ENCODE results near the gene GPR25.

The GPR25 gene

DNA sequence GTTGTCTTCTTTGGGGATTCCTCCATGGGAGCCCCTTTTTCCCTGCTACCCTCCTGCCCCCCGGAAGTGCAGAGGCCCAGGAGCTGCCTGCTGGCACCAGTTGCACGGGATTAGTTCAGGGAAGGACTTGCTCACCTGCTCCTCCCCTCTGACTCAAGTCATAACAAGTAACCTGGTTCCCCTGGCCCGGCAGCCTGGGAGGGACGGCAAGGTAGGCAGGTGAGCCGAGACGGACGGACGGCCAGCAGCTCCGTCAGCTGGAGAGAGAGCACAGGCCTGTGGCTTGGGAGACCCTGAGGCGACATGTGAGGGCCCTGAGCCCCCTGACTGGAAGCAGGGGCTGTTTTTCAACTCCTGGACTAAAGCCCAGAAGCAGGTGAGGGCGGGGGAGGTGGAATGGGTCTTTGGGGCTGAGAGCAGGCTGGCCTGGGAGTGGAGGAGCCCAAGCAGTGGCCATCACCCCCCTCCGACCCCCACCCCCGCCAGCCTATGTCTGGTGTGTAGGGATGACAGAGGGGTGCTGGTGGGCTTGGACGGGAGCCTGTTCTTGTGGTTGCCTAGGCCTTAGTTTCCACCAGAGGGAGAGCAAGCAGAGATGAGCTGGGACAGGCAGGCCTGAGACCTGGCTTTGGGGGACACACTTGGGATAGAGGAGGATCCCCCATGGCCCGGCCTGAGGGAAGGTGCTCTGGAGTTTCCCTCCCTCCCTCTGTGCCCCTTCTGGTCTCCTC, 22.1 kb downstream of the GPR25 start, which contains the start of gene INAVA:
Gene INAVA (plus strand): TSS at position 189 of the 731 bp plus-strand sequence. CDS start 3,501 bp downstream, outside the sequence.
- no peak for DNase-seq (ENCODE audit: low read depth in 2 of 2, low spot score in 1 of 2)

DNA sequence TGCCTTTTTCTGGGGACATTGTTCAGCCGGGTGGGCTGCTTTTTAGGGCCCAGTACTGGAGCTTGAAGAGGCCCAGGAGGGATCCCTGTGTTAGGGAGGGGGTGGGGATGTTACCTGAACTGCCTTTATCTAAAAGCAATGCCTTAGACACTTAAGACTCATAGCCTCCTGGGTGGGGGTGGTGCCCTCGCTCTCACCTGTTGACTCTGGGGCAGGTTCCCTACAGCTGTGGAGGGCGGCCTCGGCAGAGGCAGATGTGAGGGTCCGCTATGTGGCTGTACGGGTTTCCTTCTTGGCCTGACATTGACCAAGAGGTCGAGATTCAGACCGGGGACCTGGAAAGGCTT, 22.6 kb downstream of the GPR25 start:
- DNase-seq (ENCODE audit: low read depth in 2 of 2, low spot score in 1 of 2) = no peak

DNA sequence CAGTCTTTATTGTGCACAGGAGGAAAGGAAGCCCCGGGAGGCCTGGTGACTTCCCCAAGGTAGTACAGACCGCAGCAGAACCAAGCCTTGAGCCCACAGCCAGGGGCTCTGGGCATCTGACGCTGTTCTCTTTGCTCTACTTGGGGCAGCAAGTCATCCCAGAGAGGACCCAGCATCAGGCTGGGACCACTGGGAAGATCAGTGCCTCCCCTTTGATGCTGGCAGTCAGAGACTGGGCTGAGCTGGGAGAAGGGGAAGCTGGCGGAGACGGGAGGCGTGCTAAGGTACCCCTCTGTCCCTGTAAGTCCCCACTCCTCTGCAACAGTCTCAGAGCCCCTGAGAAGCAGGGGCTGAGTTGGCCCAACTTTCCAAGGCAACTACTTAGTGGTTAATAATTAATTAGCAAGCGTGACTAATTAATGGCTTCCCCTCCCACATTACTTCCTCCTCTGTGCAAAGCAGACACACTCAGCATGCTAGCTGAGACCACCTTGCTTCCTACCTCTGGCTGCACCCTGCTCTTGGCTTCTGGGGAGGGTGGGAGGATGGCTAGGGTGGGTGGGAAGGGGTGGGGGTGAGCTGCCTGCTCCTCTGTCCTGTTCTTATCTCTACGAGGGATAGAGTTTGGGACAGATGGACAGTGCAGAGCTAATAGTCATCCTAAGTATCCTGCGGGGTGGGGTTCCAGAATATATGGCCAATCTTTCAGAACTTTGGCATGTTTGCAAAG, 23.2 kb downstream of the GPR25 start:
- no peak for DNase-seq (ENCODE audit: low read depth in 2 of 2, low spot score in 1 of 2)

DNA sequence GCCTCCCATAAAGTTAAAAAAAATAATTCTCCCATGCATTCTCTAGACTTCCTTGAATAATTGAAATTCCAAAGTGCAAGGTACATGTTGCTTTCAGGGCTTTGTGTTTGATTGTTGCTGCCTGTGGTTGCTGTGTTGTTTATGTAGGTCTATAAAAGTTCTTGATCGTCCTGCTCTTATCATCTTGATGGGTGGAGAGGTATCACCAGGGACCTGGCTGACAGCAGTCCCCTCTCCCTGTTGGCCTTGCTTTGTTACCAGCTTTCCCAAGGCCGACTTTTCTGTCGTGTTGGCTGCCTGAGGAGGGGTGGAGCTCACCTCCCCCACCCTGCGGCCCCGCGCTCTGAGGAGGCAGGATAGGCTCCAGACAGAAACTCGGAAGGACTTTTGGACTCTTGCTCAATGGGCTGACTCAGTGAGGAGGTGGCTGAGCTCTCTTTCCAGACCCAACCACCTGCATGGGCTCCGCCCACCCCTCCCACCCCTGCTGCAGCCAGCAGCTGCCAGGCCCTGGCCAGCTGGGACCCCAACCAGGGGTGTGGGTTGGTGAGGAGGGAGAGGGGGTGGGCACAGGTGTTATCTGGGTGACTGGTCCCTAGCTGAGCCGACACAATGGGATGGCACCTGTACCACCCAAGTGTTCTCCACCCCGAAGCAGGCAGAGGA, 23.9 kb downstream of the GPR25 start:
- no peak for DNase-seq (ENCODE audit: low read depth in 2 of 2, low spot score in 1 of 2)

DNA sequence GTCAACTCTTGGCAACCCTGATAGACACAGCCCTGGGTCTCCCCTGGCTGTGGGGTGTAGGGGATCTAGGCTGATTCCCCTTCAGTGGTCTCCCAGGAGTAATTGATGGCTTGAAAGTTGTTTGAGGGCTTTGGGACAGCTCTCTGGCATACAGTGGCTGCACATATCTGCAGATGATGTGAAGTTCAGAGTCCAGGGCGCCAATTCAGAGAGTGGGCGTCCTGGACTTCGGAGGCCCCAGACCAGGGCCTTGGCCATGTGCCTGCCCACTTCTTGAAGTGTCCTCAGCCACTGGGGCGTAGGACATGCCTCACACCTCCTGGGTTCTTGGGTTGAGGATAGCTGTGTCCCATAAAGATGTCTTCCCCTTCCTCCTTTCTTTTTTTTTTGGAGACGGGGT, 24.5 kb downstream of the GPR25 start:
- DNase-seq (ENCODE audit: low read depth in 2 of 2, low spot score in 1 of 2) = no peak

DNA sequence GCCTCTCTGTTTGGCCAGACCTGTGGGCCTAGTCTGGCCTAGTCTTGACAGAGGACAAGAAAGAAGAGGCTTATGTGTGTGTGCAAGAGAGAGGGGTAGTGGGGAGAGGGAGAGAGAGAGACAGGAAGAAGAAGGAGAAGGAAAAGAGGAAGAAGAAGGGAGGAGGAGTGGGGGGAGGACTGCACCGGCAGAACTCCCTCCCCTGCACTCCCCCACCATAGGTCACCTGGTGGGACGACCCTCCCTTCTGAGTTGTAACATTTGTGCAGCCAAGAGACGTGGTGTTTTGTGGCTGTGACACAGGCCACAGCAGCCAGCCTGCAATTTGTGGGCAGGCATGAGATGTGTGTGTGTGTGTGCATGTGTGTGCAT, 26.2 kb downstream of the GPR25 start:
- no peak for DNase-seq (ENCODE audit: low read depth in 2 of 2, low spot score in 1 of 2)

DNA sequence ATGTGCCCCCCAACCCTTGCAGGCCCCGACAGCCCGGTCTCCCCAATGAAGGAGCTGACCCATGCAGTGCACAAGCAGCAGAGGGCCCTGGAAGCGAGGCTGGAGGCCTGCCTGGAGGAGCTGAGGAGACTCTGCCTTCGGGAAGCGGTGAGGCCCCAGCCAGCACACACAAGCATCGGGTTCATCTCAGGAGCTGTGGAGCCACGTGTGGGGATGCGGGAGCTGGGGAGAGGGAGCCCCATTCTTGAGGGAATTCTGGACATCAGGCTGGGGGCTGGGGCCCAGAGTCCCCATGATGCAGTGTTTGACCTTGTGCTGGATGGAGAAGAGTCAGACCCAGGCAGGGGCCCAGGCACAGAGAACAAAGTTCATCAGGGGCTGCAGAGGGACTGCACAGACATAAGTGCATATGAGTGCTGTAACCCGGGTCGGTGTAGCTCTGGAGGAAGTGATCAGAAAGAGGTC, 26.7 kb downstream of the GPR25 start:
- no peak for DNase-seq (ENCODE audit: low read depth in 2 of 2, low spot score in 1 of 2)

DNA sequence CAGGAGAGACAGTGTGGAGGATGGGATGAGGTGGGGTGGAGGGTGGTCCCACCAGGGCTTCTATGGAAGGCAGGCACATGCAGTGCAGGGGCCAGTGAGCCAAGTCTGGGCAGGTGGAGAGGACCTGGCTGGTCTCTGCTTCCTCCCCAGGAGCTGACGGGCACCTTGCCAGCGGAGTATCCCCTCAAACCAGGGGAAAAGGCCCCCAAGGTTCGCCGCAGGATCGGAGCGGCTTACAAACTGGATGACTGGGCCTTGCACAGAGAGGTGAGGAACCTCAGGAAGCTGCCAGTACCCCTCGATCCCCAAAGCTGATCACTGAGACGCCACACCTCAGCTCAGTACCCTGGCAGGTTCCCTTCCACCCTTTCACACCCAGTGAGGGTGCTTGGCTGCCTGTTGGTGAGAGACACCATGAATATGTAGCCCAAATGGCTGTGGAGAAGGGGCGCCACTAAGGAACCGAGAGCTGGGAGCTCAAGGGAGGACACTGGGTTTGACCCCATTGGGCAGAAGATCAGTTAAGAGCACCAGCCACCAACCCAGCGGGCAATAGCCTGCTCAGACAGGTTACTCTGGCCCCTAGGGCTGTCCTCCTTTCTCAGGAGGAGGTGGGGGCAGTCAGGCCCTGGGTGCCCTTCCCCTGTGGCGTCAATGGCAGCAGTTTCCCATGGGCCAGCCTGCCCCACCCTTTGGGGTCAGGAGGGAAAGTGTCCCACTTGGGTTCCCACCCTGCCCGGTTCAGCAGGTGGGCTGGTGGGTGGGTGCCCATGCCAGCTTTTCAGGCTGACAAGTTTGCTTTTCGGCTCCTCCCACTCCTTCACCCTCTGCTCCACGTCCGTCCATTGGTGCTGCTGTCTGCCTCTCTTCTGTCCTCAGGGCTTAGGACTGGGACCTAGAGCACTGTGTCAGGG, 27.4 kb downstream of the GPR25 start:
- DNase-seq (ENCODE audit: low read depth in 2 of 2, low spot score in 1 of 2) = no peak

DNA sequence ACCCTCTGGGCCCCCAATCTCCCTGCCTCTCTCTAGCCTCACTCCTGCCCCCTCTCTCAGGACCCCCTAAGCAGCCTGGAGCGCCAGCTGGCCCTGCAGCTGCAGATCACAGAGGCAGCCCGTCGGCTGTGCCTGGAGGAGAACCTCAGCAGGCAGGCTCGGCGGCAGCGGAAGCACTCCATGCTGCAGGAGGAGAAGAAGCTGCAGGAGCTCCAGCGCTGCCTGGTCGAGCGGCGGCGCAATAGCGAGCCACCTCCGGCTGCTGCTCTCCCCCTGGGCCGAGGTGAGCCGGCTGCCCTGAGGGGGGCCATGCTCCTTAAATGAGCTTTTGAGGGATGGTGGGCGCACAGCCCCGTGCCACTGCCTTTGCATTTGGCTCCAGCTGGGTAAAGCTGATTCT, 28.1 kb downstream of the GPR25 start:
- DNase-seq (ENCODE audit: low read depth in 2 of 2, low spot score in 1 of 2) = no peak

DNA sequence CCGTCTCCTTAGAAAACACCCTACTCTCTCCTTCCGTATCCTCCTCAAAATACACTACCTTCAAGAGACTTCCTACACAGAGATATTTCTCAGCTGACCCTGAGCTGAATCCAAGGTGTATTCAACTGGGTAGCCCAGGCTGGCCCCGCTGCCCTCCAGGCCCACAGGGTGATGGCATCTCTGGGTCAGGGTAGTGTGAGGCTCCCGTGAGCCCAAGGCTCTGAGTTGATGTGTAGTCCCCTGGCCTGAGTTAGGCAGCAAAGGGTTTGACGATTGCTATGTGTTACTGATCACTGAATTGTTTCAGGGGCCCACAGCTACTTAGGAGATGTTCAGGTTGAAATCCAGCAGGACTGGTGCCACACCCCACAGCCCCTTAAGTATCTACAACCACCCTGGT, 28.6 kb downstream of the GPR25 start:
- DNase-seq (ENCODE audit: low read depth in 2 of 2, low spot score in 1 of 2) = no peak

DNA sequence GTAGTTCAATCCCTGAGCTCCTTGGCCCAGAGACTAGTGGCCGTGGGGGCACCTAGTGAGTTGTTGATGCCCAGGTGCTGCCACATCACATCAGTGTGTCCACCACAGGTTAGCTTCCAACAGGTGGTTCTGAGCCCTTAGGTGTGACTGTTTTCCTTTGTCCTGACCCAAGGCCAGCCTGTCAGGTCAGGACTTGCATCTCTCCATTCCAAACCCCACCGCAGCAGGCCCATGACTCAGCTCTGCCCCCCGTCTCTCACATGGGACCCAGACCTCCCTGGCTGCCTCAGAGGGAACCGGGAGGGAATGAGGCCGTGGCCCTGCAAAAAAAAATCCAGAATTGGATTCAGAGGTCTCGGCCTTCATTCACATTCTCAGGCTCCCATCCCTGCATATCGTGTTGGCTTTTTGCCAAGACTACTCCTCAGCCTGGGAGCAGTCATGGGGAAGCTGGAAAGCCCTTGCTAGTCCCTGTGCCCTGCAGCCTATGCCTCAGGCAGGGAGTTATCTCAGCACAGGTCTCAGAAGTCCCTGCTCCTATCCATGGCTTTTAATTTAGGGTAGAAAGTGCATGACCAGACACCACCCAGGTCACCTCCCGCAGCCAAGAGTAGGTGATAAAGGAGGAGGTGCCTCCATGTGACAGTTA, 29.1 kb downstream of the GPR25 start:
- no peak for DNase-seq (ENCODE audit: low read depth in 2 of 2, low spot score in 1 of 2)

DNA sequence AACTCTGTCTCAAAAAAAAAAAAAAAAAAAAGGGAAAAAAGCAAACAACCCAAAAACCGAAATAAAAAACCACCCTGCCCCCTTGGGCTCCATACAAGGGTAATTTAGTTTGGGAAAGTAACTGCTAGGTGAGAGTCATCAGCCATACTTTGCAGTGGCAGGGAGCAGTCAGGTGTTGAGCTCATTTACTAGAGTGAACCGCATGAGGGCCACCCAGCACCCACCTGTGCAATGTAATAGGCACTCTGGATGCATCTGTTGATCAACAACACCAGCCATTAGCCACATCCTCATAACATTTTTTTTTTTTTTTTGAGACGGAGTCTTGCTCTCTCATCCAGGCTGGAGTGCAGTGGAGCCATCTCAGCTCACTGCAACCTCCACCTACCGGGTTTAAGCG, 31.0 kb downstream of the GPR25 start:
- DNase-seq (ENCODE audit: low read depth in 2 of 2, low spot score in 1 of 2) = no peak

DNA sequence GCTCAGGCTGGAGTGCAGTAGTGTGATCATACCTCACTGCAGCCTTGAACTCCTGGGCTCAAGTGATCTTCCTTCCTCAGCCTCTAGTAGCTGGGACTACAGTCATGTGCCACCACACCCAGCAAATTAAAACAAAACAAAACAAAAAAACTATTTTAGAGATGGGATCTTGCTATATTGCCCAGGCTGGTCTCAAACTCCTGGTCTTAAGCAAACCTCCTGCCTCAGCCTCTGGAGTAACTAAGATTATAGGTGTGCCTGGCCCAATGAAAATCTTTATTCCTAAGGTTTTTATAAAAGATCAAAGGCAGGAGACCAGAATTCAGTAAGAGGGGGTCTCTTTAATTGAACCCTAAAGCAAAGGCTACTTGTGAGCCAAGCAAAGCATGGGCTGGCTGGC, 32.0 kb downstream of the GPR25 start:
- DNase-seq (ENCODE audit: low read depth in 2 of 2, low spot score in 1 of 2) = no peak

DNA sequence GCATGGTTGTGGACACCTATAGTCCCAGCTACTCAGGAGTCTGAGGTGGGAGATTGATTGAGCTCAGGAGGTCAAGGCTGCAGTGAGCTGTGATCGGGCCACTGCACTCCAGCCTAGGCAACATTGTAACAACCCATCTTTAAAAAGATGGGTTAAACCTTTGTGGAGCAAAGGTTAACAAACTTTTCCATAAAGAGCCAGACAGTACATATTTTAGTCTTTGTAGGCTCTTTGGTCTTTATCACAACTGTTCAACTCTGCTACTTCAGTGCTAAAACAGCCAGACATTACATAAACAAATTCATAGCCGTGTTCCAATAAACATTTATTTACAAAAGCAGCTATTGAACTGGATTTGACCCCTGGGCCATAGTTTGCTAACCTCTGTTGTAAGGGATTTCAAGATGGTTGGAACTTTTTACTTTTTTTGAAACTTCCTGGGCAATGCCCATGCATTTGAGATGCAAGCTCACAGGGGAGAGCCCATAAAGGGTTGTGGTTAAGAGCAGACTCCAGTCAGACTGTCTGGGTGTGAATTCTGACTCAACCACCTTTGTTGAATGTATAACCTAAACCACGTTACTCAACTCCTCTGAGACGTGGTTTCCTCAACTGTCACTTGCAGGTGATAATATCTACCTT, 32.8 kb downstream of the GPR25 start:
- DNase-seq (ENCODE audit: low read depth in 2 of 2, low spot score in 1 of 2) = no peak

DNA sequence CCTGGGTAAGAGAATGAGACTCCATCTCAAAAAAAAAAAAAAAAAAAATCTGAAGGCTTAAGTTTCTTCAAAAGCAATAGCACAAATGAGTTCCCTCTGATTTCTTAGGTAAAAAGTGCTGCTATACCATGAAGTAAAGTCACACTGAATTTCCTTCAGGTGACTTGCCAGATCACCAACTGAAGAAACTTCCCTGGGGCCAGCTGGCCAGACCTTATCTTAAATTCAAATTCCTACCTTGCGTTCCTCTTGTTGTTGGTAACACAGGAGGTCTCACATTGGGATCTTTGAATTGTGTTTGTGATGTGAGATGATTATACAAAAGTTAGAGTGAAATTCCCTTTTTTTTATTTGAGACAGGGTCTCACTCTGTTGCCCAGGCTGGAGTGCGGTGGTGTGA, 33.7 kb downstream of the GPR25 start:
- no peak for DNase-seq (ENCODE audit: low read depth in 2 of 2, low spot score in 1 of 2)

DNA sequence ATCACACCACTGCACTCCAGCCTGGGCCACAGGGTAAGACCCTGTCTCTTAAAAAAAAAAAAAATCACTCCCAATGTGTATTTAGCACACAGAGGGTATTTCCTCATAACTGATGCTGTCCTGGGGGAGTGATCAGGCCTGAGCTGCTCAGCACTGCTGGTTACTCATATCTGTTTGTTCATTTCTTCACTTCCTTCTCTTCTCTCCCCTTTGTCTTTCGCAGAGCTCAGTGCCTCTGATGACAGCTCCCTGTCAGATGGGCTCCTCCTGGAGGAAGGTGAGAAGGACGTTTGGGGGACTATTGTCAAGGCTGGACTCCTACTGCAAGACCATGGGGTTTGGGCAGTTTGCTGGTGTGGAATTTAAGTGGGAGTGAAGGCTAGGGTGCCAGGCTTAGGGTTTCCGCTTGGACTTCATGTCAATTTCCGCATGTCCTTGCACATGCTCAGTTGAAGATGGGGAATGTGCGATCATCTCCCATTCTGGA, 34.9 kb downstream of the GPR25 start:
- DNase-seq (ENCODE audit: low read depth in 2 of 2, low spot score in 1 of 2) = no peak

DNA sequence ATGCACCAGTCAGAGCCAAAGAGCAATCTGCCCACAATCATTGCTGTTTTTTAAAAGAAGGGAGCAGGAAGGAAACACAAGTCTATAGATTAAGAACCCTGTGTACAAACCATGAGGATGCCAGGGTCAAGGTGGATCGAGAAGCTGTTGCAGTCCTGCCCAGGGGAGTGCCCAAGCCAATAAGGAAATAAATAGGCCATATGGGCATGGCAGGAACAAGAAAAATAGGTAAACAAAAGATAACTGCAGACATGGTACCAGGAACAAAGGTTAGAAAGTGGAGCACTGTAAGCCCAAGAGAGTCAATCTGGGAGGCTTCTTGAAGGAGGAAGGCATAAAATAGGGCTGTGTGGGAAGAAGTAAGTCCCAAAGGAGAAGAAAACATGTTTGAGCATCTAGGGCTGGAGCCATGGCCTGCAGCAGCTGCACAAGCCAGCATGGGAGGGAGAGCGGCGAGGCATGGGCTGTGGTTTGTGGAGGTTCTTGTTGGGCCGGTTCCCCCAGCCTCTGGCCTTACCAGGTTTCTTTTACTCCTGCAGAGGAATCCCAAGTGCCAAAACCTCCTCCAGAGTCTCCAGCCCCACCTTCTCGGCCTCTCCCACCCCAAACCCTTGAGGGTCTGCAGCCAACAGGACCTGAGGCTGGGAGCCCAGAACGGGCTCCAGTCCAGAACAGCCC, 35.5 kb downstream of the GPR25 start:
- no peak for DNase-seq (ENCODE audit: low read depth in 2 of 2, low spot score in 1 of 2)

DNA sequence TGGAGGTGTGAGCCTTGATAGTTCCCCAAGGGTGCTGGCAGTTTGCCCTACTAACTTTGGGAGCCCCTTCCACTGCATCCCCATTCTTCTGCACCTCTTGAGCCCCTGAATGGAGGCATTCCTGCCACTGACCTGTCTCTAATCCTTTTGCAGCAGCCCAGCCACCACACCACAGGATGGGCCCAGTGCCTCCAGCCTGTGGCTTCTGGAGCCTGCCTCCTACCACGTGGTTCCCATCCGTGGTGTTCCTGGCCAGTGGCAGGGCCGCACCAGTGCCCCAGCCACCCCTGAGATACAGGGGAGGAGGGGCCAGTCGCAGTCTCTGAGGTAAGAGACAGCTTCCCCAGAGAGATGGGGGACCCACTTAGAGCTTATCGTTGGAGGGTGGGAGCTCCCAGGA, 36.3 kb downstream of the GPR25 start:
- DNase-seq (ENCODE audit: low read depth in 2 of 2, low spot score in 1 of 2) = no peak

DNA sequence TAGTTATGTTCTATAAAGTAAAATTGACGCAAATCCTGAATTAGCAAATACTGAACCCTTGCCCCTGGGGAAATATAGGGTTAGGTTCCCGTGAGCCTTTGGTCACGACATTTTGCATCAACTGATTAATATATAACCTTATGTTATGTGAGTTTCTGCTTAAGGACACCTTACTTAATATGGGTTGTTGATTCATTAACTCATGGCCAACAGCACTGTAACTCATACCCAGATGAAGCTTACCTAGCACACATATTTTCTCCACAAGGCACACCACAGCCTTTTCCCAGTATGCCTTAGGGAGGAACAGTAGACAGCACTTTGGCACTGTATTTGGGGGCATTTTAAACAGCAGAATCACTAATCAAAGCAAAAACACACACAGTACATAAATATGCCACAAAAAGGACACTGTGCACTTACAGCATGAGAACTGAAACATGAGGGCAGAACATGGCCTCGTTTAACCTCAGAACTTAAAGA, 37.0 kb downstream of the GPR25 start:
- DNase-seq (ENCODE audit: low read depth in 2 of 2, low spot score in 1 of 2) = no peak

Data from stimulated activated CD8-positive, alpha-beta memory T cell treated with anti-CD3 and anti-CD28 coated beads, Interleukin-4, amount 100 ng/mL, for 1 hour (primary cell).